Subcutaneous abdominal adipose tissue (tissue), 5 donors: Measurements from ENCODE around the gene IKZF3.

ENCODE experiments used
- H3K27ac ChIP-seq: one replicate; pipeline ENCODE4 v1.7.0; 2013; ENCODE audit warnings: low read depth, mild to moderate bottlenecking, inconsistent platforms, low read length, moderate library complexity
- H3K27me3 ChIP-seq, 5 donors: one replicate each; pipeline ENCODE4 v1.7.0; 2013; ENCODE audit warnings: low read length in 5 of 5, inconsistent platforms in 1 of 5; ENCODE audit not compliant: control insufficient read depth in 5 of 5, insufficient read depth in 4 of 5
- H3K36me3 ChIP-seq, 5 donors: one replicate each; pipeline ENCODE4 v1.7.0; 2013; ENCODE audit warnings: low read length in 5 of 5; ENCODE audit not compliant: control insufficient read depth in 5 of 5, insufficient read depth in 5 of 5
- H3K4me1 ChIP-seq, 5 donors: one replicate each; pipeline ENCODE4 v1.7.0; 2013; ENCODE audit warnings: low read length in 5 of 5, mild to moderate bottlenecking in 3 of 5, moderate library complexity in 1 of 5; ENCODE audit not compliant: control insufficient read depth in 5 of 5, insufficient read depth in 5 of 5
- H3K4me3 ChIP-seq, 5 donors: one replicate each; pipeline ENCODE4 v1.7.0; 2013; ENCODE audit warnings: low read length in 5 of 5, low read depth in 1 of 5
- H3K9ac ChIP-seq, 5 donors: one replicate each; pipeline ENCODE4 v1.7.0; 2013; ENCODE audit warnings: low read length in 5 of 5, mild to moderate bottlenecking in 4 of 5, moderate library complexity in 3 of 5
- H3K9me3 ChIP-seq, 5 donors: one replicate each; pipeline ENCODE4 v1.7.0; 2013; ENCODE audit warnings: low read length in 5 of 5; ENCODE audit not compliant: control insufficient read depth in 5 of 5
- donor health status: healthy.
- donor health status: healthy.
- donor health status: healthy.
- donor health status: healthy.
- donor health status: healthy.

The IKZF3 gene

GRCh38 chr17:39744836-39745215, 119.3 kb downstream of the IKZF3 start:
- no peak overlapping the region for H3K4me3 ChIP-seq
- peaks cover 0 to 2% (median under 1%) of the 10 kb centered on the region in 5 donors for H3K4me1 ChIP-seq
- no peak overlapping the region for H3K9ac ChIP-seq
- peaks cover 17 to 46% (median 44%) of the 10 kb centered on the region in 5 donors for H3K27me3 ChIP-seq
- H3K27ac ChIP-seq: no peak overlapping the region
- no peaks in the 10 kb centered on the region for H3K36me3 ChIP-seq
- H3K9me3 ChIP-seq: no peaks in the 10 kb centered on the region

- H3K9me3 ChIP-seq: no peaks in the 10 kb centered on the region
- peaks cover 22 to 51% (median 50%) of the 10 kb centered on the region in 5 donors for H3K27me3 ChIP-seq
- H3K27ac ChIP-seq: no peak overlapping the region
- no peaks in the 10 kb centered on the region for H3K36me3 ChIP-seq
- peaks cover 0 to 8% (median 6%) of the 10 kb centered on the region in 5 donors for H3K4me1 ChIP-seq
- H3K9ac ChIP-seq: no peak overlapping the region
- no peak overlapping the region for H3K4me3 ChIP-seq
Measured at GRCh38 chr17:39744075-39744835, 119.9 kb downstream of the IKZF3 start.

GRCh38 chr17:39742856-39743436, 121.2 kb downstream of the IKZF3 start:
- no peak overlapping the region for H3K9ac ChIP-seq
- H3K4me1 ChIP-seq: peaks cover 0 to 17% (median 15%) of the 10 kb centered on the region in 5 donors
- no peaks in the 10 kb centered on the region for H3K36me3 ChIP-seq
- H3K27ac ChIP-seq: no peak overlapping the region
- no peaks in the 10 kb centered on the region for H3K9me3 ChIP-seq
- H3K4me3 ChIP-seq: no peak overlapping the region
- peaks cover 27 to 55% (median 54%) of the 10 kb centered on the region in 5 donors for H3K27me3 ChIP-seq

GRCh38 chr17:39742126-39742855, 121.8 kb downstream of the IKZF3 start:
- Histone ChIP-seq H3K4me3 (no peak overlapping the region), H3K27me3 (peaks cover 34 to 61% (median 60%) of the 10 kb centered on the region in 5 donors)

GRCh38 chr17:39740357-39741111, 123.6 kb downstream of the IKZF3 start:
- peaks cover 0 to 22% (median 20%) of the 10 kb centered on the region in 5 donors for H3K4me1 ChIP-seq
- no peak overlapping the region for H3K27ac ChIP-seq
- H3K9me3 ChIP-seq: no peaks in the 10 kb centered on the region
- H3K9ac ChIP-seq: no peak overlapping the region
- no peak overlapping the region for H3K4me3 ChIP-seq
- H3K36me3 ChIP-seq: no peaks in the 10 kb centered on the region
- peaks cover 34 to 72% (median 67%) of the 10 kb centered on the region in 5 donors for H3K27me3 ChIP-seq

More at GRCh38 chr17:39742126-39742855, 121.8 kb downstream of the IKZF3 start:
- peaks cover 0 to 22% (median 20%) of the 10 kb centered on the region in 5 donors for H3K4me1 ChIP-seq
- no peaks in the 10 kb centered on the region for H3K36me3 ChIP-seq
- no peak overlapping the region for H3K27ac ChIP-seq
- H3K9me3 ChIP-seq: no peaks in the 10 kb centered on the region
- no peak overlapping the region for H3K9ac ChIP-seq

GRCh38 chr17:39739885-39740356, 124.2 kb downstream of the IKZF3 start:
- Histone ChIP-seq H3K27ac (no peak overlapping the region), H3K4me1 (peaks cover 0 to 22% (median 20%) of the 10 kb centered on the region in 5 donors), H3K36me3 (no peaks in the 10 kb centered on the region), H3K9me3 (no peaks in the 10 kb centered on the region), H3K27me3 (peaks cover 34 to 72% (median 67%) of the 10 kb centered on the region in 5 donors), H3K9ac (peak overlapping the region in 1 of 5 donors; percentile 30), H3K4me3 (peak overlapping the region in 4 of 5 donors; percentile 11 to 42 (median 29))

- Histone ChIP-seq H3K9ac (peak overlapping the region in 1 of 5 donors; percentile 30), H3K36me3 (no peaks in the 10 kb centered on the region), H3K4me1 (peaks cover 0 to 22% (median 20%) of the 10 kb centered on the region in 5 donors), H3K4me3 (peak overlapping the region; percentile 11 to 42 (median 29)), H3K27me3 (peaks cover 29 to 67% (median 62%) of the 10 kb centered on the region in 5 donors), H3K9me3 (no peaks in the 10 kb centered on the region), H3K27ac (no peak overlapping the region)
Measured at GRCh38 chr17:39738983-39739884, 124.9 kb downstream of the IKZF3 start.

- Histone ChIP-seq H3K4me1 (peaks cover 0 to 22% (median 20%) of the 10 kb centered on the region in 5 donors), H3K9me3 (no peaks in the 10 kb centered on the region), H3K36me3 (no peaks in the 10 kb centered on the region), H3K9ac (no peak overlapping the region), H3K27me3 (peaks cover 25 to 63% (median 57%) of the 10 kb centered on the region in 5 donors), H3K4me3 (peak overlapping the region in 1 of 5 donors; percentile 26), H3K27ac (no peak overlapping the region)
Measured at GRCh38 chr17:39738568-39738901, 125.6 kb downstream of the IKZF3 start.
